HG03135 (cell line): ENCODE results near the gene NDUFAB1.
"Not testable (repeated sequence)": the region's sequence is repeated elsewhere in the genome, so short reads cannot be mapped to it uniquely, and the experiment has no call there.

ENCODE experiments used
- ATAC-seq: cut with Tn5 transposase; IDR thresholded peaks from one replicate; pipeline ENCODE4 v1.9.1; 2021; ENCODE audit warnings: mild to moderate bottlenecking, moderate library complexity; ENCODE audit not compliant: unreplicated experiment

NDUFAB1 gene

GRCh38 chr16:23556881-23557778, 39.0 kb downstream of the NDUFAB1 start, which contains the start of the genes EARS2 and UBFD1:
Gene EARS2 (minus strand): TSS chr16:23557350. CDS start chr16:23557343, 7 bp downstream.
Gene UBFD1 (plus strand): TSS chr16:23557727. CDS start chr16:23557743, 16 bp downstream.
- peak; percentile 89 for ATAC-seq

GRCh38 chr16:23554536-23554935, 41.6 kb downstream of the NDUFAB1 start:
- no peak for ATAC-seq

GRCh38 chr16:23552161-23552560, 44.0 kb downstream of the NDUFAB1 start:
- ATAC-seq = no peak

GRCh38 chr16:23549938-23550337, 46.2 kb downstream of the NDUFAB1 start:
- no peak for ATAC-seq

GRCh38 chr16:23544436-23544835, 51.7 kb downstream of the NDUFAB1 start:
- no peak for ATAC-seq

GRCh38 chr16:23540817-23541178, 55.3 kb downstream of the NDUFAB1 start:
- not testable (repeated sequence) for ATAC-seq

- no peak for ATAC-seq
Observed at GRCh38 chr16:23539984-23540816, 55.9 kb downstream of the NDUFAB1 start.

- ATAC-seq = no peak
Observed at GRCh38 chr16:23538919-23539278, 57.2 kb downstream of the NDUFAB1 start.

GRCh38 chr16:23537390-23537789, 58.7 kb downstream of the NDUFAB1 start:
- ATAC-seq = no peak

- no peak for ATAC-seq
Observed at GRCh38 chr16:23535901-23536300, 60.2 kb downstream of the NDUFAB1 start.

GRCh38 chr16:23534868-23535860, 61.0 kb downstream of the NDUFAB1 start:
- no peak for ATAC-seq

- ATAC-seq = no peak
Observed at GRCh38 chr16:23532448-23532847, 63.7 kb downstream of the NDUFAB1 start.
